Measurements from ENCODE around the gene KLF16. TPM values are rescaled to one million over a fixed set of nuclear protein-coding genes. Genes with fewer than 3 reads are reported as not detected.
A peak's percentile ranks its signal among the peaks of the same experiment; 100 is the strongest.
"Not testable (repeated sequence)": the region's sequence is repeated elsewhere in the genome, so short reads cannot be mapped to it uniquely, and the experiment has no call there.

Gene KLF16
- total and polyA plus RNA-seq, 4 experiments from 2014 or later, result 0.39 to 19.3 (median 9.6) TPM

DNA sequence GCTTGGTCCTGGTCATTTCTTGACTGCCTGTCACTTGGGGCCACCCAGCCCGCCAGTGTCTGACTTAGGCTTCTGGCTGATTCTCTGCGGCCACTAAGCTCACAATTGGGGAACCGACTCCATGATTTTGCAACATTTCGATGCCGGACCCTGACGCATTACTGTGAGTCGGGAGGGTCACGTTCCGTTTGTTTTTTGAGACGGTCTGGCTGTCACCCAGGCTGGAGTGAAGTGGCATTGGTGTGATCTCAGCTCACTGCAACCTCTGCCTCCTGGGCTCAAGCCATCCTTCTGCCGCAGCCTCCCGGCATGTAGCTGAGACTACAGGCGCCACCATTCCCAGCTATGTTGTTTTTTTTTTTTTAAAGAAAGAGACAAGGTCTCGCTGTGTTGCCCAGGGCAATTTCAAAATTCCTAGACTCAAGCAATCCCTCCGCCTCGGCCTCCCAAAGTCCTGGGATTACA, 38.6 kb upstream of the KLF16 start:
- Mint-ChIP-seq H3K27me3 (no peaks in the 10 kb centered on the region), H3K36me3 (peaks cover 0 to 2% of the 10 kb centered on the region in 2 donors), H3K4me1 (peaks cover 12 to 32% (median 20%) of the 10 kb centered on the region in 4 donors), H3K27ac (no peak overlapping the region), H3K4me3 (no peak overlapping the region), H3K9me3 (no peaks in the 10 kb centered on the region)
- intact Hi-C loops (cut with micrococcal nuclease), result no loop called here
- Histone ChIP-seq H3K4me3 (ENCODE audit: low read length in 2 of 2) (no peak overlapping the region), H3K27ac (ENCODE audit: low read depth, low read length) (no peak overlapping the region), H3K9me3 (ENCODE audit: control insufficient read depth in 1 of 2, low read length in 2 of 2) (no peaks in the 10 kb centered on the region), H3K27me3 (ENCODE audit: insufficient read depth, low read length) (no peaks in the 10 kb centered on the region), H3K36me3 (ENCODE audit: insufficient read depth, low read length) (no peaks in the 10 kb centered on the region), H3K4me1 (ENCODE audit: insufficient read depth, low read length) (peaks cover 27% of the 10 kb centered on the region)
- ChIA-PET POLR2A (ENCODE audit: partially characterized antibody) (interaction anchor here (0.9 to 1.3 kb wide), 2 partner anchors 37 to 194 kb away, joined by 3 to 4 read pairs; partner anchors contain the start of gene MOB3A), CTCF (ENCODE audit: partially characterized antibody) (interaction anchor here (0.7 to 1.4 kb wide), 3 partner anchors 24 to 75 kb away, joined by 3 to 4 read pairs (median 3); no protein-coding TSS in a partner anchor)
- DNase-seq, result no peak

DNA sequence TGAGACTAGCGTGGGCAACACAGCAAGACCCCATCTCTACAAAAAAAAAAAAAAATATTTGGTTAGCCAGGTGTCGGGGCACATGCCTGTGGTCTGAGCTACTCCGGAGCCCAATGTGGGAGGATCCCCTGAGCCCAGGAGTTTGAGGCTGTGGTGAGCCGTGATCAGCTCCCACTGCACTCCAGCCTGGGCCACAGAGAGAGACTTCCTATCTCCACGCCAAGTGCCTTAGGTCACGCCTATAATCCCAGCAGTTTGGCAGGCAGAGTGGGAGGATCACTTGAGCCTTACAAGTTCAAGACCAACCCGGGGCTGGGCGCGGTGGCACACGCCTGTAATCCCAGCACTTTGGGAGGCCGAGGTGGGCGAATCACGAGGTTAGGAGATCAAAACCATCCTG, 33.1 kb upstream of the KLF16 start:
- H3K9me3 Mint-ChIP-seq, result no peaks in the 10 kb centered on the region
- peak in 1 of 5 donors; percentile 36 for DNase-seq
- intact Hi-C loops (cut with micrococcal nuclease), result no loop called here
- no peaks in the 10 kb centered on the region for H3K27me3 Mint-ChIP-seq
- peak overlapping the region in 4 of 7 donors; percentile 42 to 97 (median 75) for H3K27ac Mint-ChIP-seq
- POLR2A ChIA-PET (ENCODE audit: partially characterized antibody), result interaction anchor here (0.6 to 5.3 kb wide), 6 partner anchors 10 to 186 kb away, joined by 3 to 81 read pairs (median 9); partner anchors contain the start of genes ABHD17A, ADAT3 and SCAMP4
- Histone ChIP-seq H3K4me1 (ENCODE audit: insufficient read depth, low read length) (peaks cover 40% of the 10 kb centered on the region), H3K4me3 (ENCODE audit: low read length in 2 of 2) (no peak overlapping the region), H3K27me3 (ENCODE audit: insufficient read depth, low read length) (no peaks in the 10 kb centered on the region), H3K9me3 (ENCODE audit: control insufficient read depth in 1 of 2, low read length in 2 of 2) (no peaks in the 10 kb centered on the region), H3K27ac (ENCODE audit: low read depth, low read length) (peak overlapping the region; percentile 9), H3K36me3 (ENCODE audit: insufficient read depth, low read length) (no peaks in the 10 kb centered on the region)
- peak overlapping the region; percentile 88 to 93 (median 90) for H3K4me3 Mint-ChIP-seq
- H3K36me3 Mint-ChIP-seq, result no peaks in the 10 kb centered on the region
- CTCF ChIA-PET (ENCODE audit: partially characterized antibody), result interaction anchor here (2.9 to 3.3 kb wide), 2 partner anchors 12 to 32 kb away, joined by 8 to 9 read pairs; partner anchors contain the start of gene ABHD17A
- H3K4me1 Mint-ChIP-seq, result peaks cover 10 to 45% (median 22%) of the 10 kb centered on the region in 4 donors

DNA sequence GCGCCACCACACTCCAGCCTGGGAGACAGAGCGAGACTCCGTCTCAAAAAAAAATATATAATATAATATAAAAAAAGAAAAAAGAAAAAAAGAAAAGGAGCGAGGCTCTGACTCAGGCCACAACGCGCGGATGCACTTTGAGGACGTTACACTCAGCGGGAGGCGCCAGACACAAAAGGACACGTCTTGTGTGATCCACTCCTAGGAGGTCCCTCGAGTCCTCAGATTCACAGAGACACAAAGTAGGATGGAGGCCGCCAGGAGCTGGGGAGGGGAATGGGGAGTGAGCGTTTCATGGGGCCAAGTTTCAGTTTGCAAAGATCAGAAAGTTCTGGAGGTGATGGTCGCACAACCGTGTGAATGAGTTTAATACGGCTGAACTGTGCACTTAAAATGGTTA, 30.4 kb upstream of the KLF16 start:
- peak overlapping the region in 5 of 8 donors; percentile 20 to 72 (median 31) for H3K4me3 Mint-ChIP-seq
- ChIA-PET POLR2A (ENCODE audit: partially characterized antibody) (interaction anchor here (1.3 kb wide), 1 partner anchor 12 kb away, joined by 6 read pairs; the partner anchor contains the start of genes ADAT3 and SCAMP4), CTCF (ENCODE audit: partially characterized antibody) (interaction anchor here (1.9 kb wide), 1 partner anchor 8 kb away, joined by 4 read pairs; the partner anchor contains the start of gene ABHD17A)
- no peaks in the 10 kb centered on the region for H3K9me3 Mint-ChIP-seq
- no peaks in the 10 kb centered on the region for H3K36me3 Mint-ChIP-seq
- H3K4me1 Mint-ChIP-seq, result peaks cover 13 to 50% (median 23%) of the 10 kb centered on the region in 4 donors
- Histone ChIP-seq H3K9me3 (ENCODE audit: control insufficient read depth in 1 of 2, low read length in 2 of 2) (no peaks in the 10 kb centered on the region), H3K4me3 (ENCODE audit: low read length in 2 of 2) (no peak overlapping the region), H3K36me3 (ENCODE audit: insufficient read depth, low read length) (no peaks in the 10 kb centered on the region), H3K27me3 (ENCODE audit: insufficient read depth, low read length) (no peaks in the 10 kb centered on the region), H3K4me1 (ENCODE audit: insufficient read depth, low read length) (peaks cover 40% of the 10 kb centered on the region), H3K27ac (ENCODE audit: low read depth, low read length) (no peak overlapping the region)
- H3K27ac Mint-ChIP-seq, result peak overlapping the region in 2 of 7 donors; percentile 62 to 75
- H3K27me3 Mint-ChIP-seq, result no peaks in the 10 kb centered on the region
- intact Hi-C loops (cut with micrococcal nuclease), result no loop called here
- no peak for DNase-seq

DNA sequence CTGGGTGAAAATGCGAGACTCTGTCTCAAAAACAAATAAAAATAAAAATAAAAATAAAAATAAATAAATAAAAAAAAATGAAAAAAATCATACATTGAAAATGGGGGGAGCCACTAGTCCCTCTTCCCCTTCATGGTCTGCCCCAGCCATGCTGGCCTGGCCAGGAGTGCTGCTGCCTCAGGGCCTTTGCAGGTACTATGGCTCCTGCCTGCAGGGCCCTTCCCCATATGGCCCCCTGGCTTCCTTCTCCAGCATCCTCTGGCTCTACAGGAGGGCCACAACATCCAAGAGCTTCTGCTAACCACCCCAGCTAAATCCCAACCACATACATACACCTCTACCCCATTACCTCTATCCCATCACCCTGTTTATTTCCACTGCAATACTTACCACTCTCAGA, 26.5 kb upstream of the KLF16 start:
- Histone ChIP-seq H3K36me3 (ENCODE audit: insufficient read depth, low read length) (no peaks in the 10 kb centered on the region), H3K27ac (ENCODE audit: low read depth, low read length) (no peak overlapping the region), H3K27me3 (ENCODE audit: insufficient read depth, low read length) (no peaks in the 10 kb centered on the region), H3K4me1 (ENCODE audit: insufficient read depth, low read length) (peaks cover 11% of the 10 kb centered on the region), H3K4me3 (ENCODE audit: low read length in 2 of 2) (no peak overlapping the region), H3K9me3 (ENCODE audit: control insufficient read depth in 1 of 2, low read length in 2 of 2) (no peaks in the 10 kb centered on the region)
- Mint-ChIP-seq H3K4me1 (peaks cover 1 to 16% (median 7%) of the 10 kb centered on the region in 4 donors), H3K27ac (peak overlapping the region in 4 of 7 donors; percentile 32 to 83 (median 62)), H3K36me3 (no peaks in the 10 kb centered on the region), H3K9me3 (no peaks in the 10 kb centered on the region), H3K27me3 (no peaks in the 10 kb centered on the region), H3K4me3 (no peak overlapping the region)
- POLR2A ChIA-PET (ENCODE audit: partially characterized antibody), result interaction anchor here (1.3 kb wide), 1 partner anchor 16 kb away, joined by 3 read pairs; no protein-coding TSS in a partner anchor
- intact Hi-C loops (cut with micrococcal nuclease), result no loop called here
- CTCF ChIA-PET (ENCODE audit: partially characterized antibody), result interaction anchor here (0.6 kb wide), 1 partner anchor 52 kb away, joined by 4 read pairs; no protein-coding TSS in a partner anchor
- DNase-seq, result no peak

DNA sequence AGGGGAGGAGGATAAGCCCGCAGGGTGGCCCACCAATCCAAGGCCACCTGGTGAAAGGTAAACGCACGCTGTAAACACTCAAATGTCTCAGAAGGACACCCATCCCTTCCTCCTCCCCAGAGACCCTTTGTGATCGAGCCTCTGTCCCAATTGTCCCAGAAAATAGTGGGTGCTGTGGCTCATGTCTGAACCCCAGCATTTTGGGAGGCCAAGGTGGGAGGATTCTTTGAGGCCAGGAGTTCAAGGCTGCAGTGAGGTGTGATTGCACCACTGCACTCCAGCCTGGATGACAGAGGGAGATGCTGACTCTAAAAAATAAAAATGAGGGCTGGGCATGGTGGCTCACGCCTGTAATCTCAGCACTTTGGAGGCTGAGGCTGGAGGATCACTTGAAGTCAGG, 25.0 kb upstream of the KLF16 start:
- H3K36me3 Mint-ChIP-seq, result peaks cover 0 to 13% of the 10 kb centered on the region in 2 donors
- CTCF ChIA-PET (ENCODE audit: partially characterized antibody), result no interaction called here
- no peaks in the 10 kb centered on the region for H3K27me3 ChIP-seq (ENCODE audit: insufficient read depth, low read length)
- no peaks in the 10 kb centered on the region for H3K36me3 ChIP-seq (ENCODE audit: insufficient read depth, low read length)
- no peak overlapping the region for H3K27ac ChIP-seq (ENCODE audit: low read depth, low read length)
- H3K27ac Mint-ChIP-seq, result no peak overlapping the region
- intact Hi-C loops (cut with micrococcal nuclease), result no loop called here
- no peak overlapping the region for H3K4me3 ChIP-seq (ENCODE audit: low read length in 2 of 2)
- H3K9me3 Mint-ChIP-seq, result no peaks in the 10 kb centered on the region
- no peaks in the 10 kb centered on the region for H3K9me3 ChIP-seq (ENCODE audit: control insufficient read depth in 1 of 2, low read length in 2 of 2)
- peaks cover 6 to 22% (median 17%) of the 10 kb centered on the region in 4 donors for H3K4me1 Mint-ChIP-seq
- DNase-seq, result no peak
- no peak overlapping the region for H3K4me3 Mint-ChIP-seq
- H3K27me3 Mint-ChIP-seq, result no peaks in the 10 kb centered on the region
- POLR2A ChIA-PET (ENCODE audit: partially characterized antibody), result interaction anchor here (7.8 kb wide), 1 partner anchor 10 kb away, joined by 81 read pairs; no protein-coding TSS in a partner anchor
- peaks cover 13% of the 10 kb centered on the region for H3K4me1 ChIP-seq (ENCODE audit: insufficient read depth, low read length)

DNA sequence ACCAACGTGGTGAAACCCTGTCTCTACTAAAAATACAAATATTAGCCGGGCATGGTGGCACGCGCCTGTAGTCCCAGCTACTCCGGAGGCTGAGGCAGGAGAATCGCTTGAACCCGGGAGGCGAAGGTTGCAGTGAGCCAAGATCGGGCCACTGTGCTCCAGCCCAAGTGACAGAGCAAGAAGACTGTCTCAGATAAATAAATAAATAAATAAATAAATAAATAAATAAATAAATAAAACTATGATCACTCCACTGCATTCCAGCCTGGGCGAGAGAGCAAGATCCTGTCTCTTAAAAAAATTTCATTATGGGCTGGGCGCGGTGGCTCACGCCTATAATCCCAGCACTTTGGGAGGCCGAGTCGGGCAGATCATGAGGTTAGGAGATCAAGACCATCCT, 23.0 kb upstream of the KLF16 start:
- H3K9me3 Mint-ChIP-seq; H3K9me3 ChIP-seq (ENCODE audit: control insufficient read depth in 1 of 2, low read length in 2 of 2); intact Hi-C loops (cut with micrococcal nuclease); H3K27me3 ChIP-seq (ENCODE audit: insufficient read depth, low read length); H3K27ac ChIP-seq (ENCODE audit: low read depth, low read length); H3K4me3 Mint-ChIP-seq; H3K27me3 Mint-ChIP-seq; DNase-seq; H3K4me3 ChIP-seq (ENCODE audit: low read length in 2 of 2); H3K36me3 ChIP-seq (ENCODE audit: insufficient read depth, low read length): not testable (repeated sequence)
- H3K27ac Mint-ChIP-seq, result peak overlapping the region in 4 of 7 donors; percentile 83 to 100 (median 88)
- ChIA-PET POLR2A (ENCODE audit: partially characterized antibody) (interaction anchor here (4.2 to 7.8 kb wide), 3 partner anchors 11 to 29 kb away, joined by 33 to 81 read pairs (median 41); no protein-coding TSS in a partner anchor), CTCF (ENCODE audit: partially characterized antibody) (interaction anchor here (1.2 kb wide), 1 partner anchor 8 kb away, joined by 4 read pairs; no protein-coding TSS in a partner anchor)
- peaks cover 31% of the 10 kb centered on the region for H3K4me1 ChIP-seq (ENCODE audit: insufficient read depth, low read length)
- H3K36me3 Mint-ChIP-seq, result peaks cover 3 to 23% of the 10 kb centered on the region in 2 donors
- H3K4me1 Mint-ChIP-seq, result peaks cover 13 to 35% (median 31%) of the 10 kb centered on the region in 4 donors

All from CD4-positive, alpha-beta memory T cell (primary cell).